Thyroid gland (tissue), 4 donors: Measurements from ENCODE around the gene RAB11FIP3.

ENCODE experiments used
- CTCF ChIP-seq, 6 experiments: fragments of 200-600 bp in 3 of 6; fragments of 450-650 bp in 3 of 6; sonication (generic) in 3 of 6; IDR thresholded peaks; one replicate each; pipeline ENCODE4 v1.5.1; 2016 to 2019; ENCODE audit warnings: antibody characterized with exemption in 6 of 6, mild to moderate bottlenecking in 2 of 6, inconsistent platforms in 1 of 6, moderate library complexity in 1 of 6
- POLR2A ChIP-seq, 2 donors: fragments of 450-650 bp; IDR thresholded peaks; one replicate each; pipeline ENCODE4 v1.6.1; 2017; ENCODE audit warnings: antibody characterized with exemption in 2 of 2, mild to moderate bottlenecking in 2 of 2, moderate library complexity in 1 of 2

DNA sequence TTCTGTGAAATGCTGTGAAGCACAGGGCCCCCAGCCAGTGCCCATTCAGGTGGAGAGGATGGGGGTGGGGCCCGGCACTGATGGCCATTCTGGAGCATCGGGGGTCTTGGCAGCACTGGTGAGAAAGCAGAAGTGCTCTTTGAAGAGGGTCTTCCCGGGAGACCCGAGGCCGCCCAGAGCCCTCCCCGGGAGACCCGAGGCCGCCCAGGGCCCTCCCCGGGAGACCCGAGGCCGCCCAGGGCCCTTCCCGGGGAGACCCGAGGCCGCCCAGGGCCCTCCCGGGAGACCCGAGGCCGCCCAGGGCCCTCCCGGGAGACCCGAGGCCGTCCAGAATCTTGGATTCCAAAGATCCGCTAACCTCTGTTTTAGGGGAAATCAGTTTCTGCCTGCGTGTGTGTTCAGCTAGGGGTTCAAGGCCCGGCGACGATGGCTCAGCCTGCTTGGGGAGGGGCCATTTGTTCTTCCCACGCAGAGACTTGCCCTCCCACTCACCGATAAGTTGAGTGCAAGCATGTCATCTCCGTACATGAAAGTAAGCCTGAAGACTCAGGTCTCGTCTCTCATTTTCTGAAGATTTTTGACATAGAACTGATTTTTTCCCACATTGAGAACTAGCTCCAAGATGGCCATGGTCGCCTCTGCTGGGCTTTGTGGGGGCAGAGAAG lies 66.9 kb downstream of the RAB11FIP3 start:
- TF ChIP-seq CTCF (IDR thresholded peaks at IDR 0.05) = no peak
- no peak for TF ChIP-seq POLR2A (IDR thresholded peaks at IDR 0.05)
